ENCODE data around the gene SMARCAL1. TPM values are rescaled to one million over a fixed set of nuclear protein-coding genes. Genes with fewer than 3 reads are reported as not detected.

Gene SMARCAL1
- total RNA-seq, 6 donors from 2014 or later: 10.5 to 29.3 (median 18.3) TPM

- Histone ChIP-seq H3K36me3 (peaks cover 20 to 87% (median 63%) of the 10 kb centered on the region in 4 donors), H3K27me3 (no peaks in the 10 kb centered on the region), H3K4me1 (no peaks in the 10 kb centered on the region), H3K9me3 (no peaks in the 10 kb centered on the region), H3K4me3 (no peak overlapping the region), H3K27ac (no peak overlapping the region)
- ATAC-seq (ENCODE audit: low FRiP score in 2 of 2): no peak
- DNase-seq: no peak
- TF ChIP-seq EP300 (IDR thresholded peaks at IDR 0.05) (no peak), POLR2A (IDR thresholded peaks at IDR 0.05) (no peak), POLR2AphosphoS5 (IDR thresholded peaks at IDR 0.05) (no peak), CTCF (IDR thresholded peaks at IDR 0.05) (no peak)
These were observed 36.5 kb downstream of the SMARCAL1 start for GRCh38 chr2:216448829-216449228.

GRCh38 chr2:216450346-216450745, 38.1 kb downstream of the SMARCAL1 start:
- Histone ChIP-seq H3K36me3 (peaks cover 23 to 99% (median 72%) of the 10 kb centered on the region in 4 donors), H3K9me3 (no peaks in the 10 kb centered on the region), H3K27me3 (no peaks in the 10 kb centered on the region), H3K27ac (no peak overlapping the region), H3K4me1 (no peaks in the 10 kb centered on the region), H3K4me3 (no peak overlapping the region)
- DNase-seq (no peak), ATAC-seq (ENCODE audit: low FRiP score in 2 of 2) (no peak)
- TF ChIP-seq CTCF (IDR thresholded peaks at IDR 0.05): no peak
- TF ChIP-seq POLR2AphosphoS5 (IDR thresholded peaks at IDR 0.05): no peak
- no peak for TF ChIP-seq POLR2A (IDR thresholded peaks at IDR 0.05)
- no peak for TF ChIP-seq EP300 (IDR thresholded peaks at IDR 0.05)

- 100% methylated on average over 7 of the region's 7 CpGs; no CpG with 5 or more reads in 1 of the 2 donors for WGBS, 2 donors
- Histone ChIP-seq H3K9me3 (no peaks in the 10 kb centered on the region), H3K27me3 (no peaks in the 10 kb centered on the region), H3K4me3 (no peak overlapping the region), H3K4me1 (no peaks in the 10 kb centered on the region), H3K36me3 (peaks cover 23 to 96% (median 71%) of the 10 kb centered on the region in 4 donors), H3K27ac (no peak overlapping the region)
- DNase-seq (no peak), ATAC-seq (ENCODE audit: low FRiP score in 2 of 2) (no peak)
- TF ChIP-seq POLR2AphosphoS5 (IDR thresholded peaks at IDR 0.05) (no peak), CTCF (IDR thresholded peaks at IDR 0.05) (no peak), POLR2A (IDR thresholded peaks at IDR 0.05) (no peak), EP300 (IDR thresholded peaks at IDR 0.05) (no peak)
These were observed 38.5 kb downstream of the SMARCAL1 start for GRCh38 chr2:216450784-216451183.

- H3K27ac ChIP-seq: no peak overlapping the region
- ATAC-seq (ENCODE audit: low FRiP score in 2 of 2) (no peak), DNase-seq (no peak)
- no peaks in the 10 kb centered on the region for H3K27me3 ChIP-seq
- H3K9me3 ChIP-seq: no peaks in the 10 kb centered on the region
- TF ChIP-seq CTCF (IDR thresholded peaks at IDR 0.05): no peak
- TF ChIP-seq POLR2AphosphoS5 (IDR thresholded peaks at IDR 0.05): no peak
- no peak for TF ChIP-seq EP300 (IDR thresholded peaks at IDR 0.05)
- no peak for TF ChIP-seq POLR2A (IDR thresholded peaks at IDR 0.05)
- no peaks in the 10 kb centered on the region for H3K4me1 ChIP-seq
- no peak overlapping the region for H3K4me3 ChIP-seq
- 97 to 100% methylated on average over 4 of the region's 4 CpGs for WGBS, 2 donors
- peaks cover 10 to 63% (median 45%) of the 10 kb centered on the region in 4 donors for H3K36me3 ChIP-seq
These were observed 41.8 kb downstream of the SMARCAL1 start for GRCh38 chr2:216453955-216454614.

GRCh38 chr2:216463148-216463547, 50.9 kb downstream of the SMARCAL1 start:
- H3K4me1 ChIP-seq: no peaks in the 10 kb centered on the region
- no peaks in the 10 kb centered on the region for H3K9me3 ChIP-seq
- DNase-seq (no peak), ATAC-seq (ENCODE audit: low FRiP score in 2 of 2) (no peak)
- no peak overlapping the region for H3K27ac ChIP-seq
- H3K27me3 ChIP-seq: no peaks in the 10 kb centered on the region
- 94 to 100% methylated on average over 2 of the region's 2 CpGs for WGBS, 2 donors
- peaks cover 3 to 22% (median 13%) of the 10 kb centered on the region in 4 donors for H3K36me3 ChIP-seq
- no peak for TF ChIP-seq POLR2A (IDR thresholded peaks at IDR 0.05)
- no peak for TF ChIP-seq EP300 (IDR thresholded peaks at IDR 0.05)
- no peak for TF ChIP-seq POLR2AphosphoS5 (IDR thresholded peaks at IDR 0.05)
- no peak for TF ChIP-seq CTCF (IDR thresholded peaks at IDR 0.05)
- no peak overlapping the region for H3K4me3 ChIP-seq
